Measurements from ENCODE around the gene OR5AU1. TPM values are rescaled to one million over a fixed set of nuclear protein-coding genes. Genes with fewer than 3 reads are reported as not detected.

OR5AU1 gene
- total RNA-seq, 4 donors from 2014 or later, result not detected

DNA sequence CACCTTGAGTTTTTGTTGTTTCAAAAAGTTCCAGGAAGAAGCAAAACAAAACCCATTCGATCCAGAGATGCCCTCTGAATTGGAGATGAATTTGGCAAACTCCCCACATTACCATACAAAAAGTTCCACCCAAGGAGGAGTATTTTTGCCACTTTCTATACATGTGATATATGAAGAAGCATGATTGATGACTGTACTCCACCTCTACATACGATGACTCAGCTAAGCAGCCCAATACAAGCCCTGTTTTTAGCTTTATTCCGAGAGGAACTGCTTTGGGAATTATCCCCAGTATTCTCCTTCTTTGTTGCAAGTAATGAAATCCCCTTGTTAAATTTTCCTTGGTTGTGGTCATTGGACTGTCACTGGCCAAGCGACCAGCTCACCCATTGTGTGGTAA lies 43.6 kb downstream of the OR5AU1 start:
- TF ChIP-seq, protein P1, sequence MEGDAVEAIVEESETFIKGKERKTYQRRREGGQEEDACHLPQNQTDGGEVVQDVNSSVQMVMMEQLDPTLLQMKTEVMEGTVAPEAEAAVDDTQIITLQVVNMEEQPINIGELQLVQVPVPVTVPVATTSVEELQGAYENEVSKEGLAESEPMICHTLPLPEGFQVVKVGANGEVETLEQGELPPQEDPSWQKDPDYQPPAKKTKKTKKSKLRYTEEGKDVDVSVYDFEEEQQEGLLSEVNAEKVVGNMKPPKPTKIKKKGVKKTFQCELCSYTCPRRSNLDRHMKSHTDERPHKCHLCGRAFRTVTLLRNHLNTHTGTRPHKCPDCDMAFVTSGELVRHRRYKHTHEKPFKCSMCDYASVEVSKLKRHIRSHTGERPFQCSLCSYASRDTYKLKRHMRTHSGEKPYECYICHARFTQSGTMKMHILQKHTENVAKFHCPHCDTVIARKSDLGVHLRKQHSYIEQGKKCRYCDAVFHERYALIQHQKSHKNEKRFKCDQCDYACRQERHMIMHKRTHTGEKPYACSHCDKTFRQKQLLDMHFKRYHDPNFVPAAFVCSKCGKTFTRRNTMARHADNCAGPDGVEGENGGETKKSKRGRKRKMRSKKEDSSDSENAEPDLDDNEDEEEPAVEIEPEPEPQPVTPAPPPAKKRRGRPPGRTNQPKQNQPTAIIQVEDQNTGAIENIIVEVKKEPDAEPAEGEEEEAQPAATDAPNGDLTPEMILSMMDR (IDR thresholded peaks at IDR 0.05; ENCODE audit: low read depth), result no peak

DNA sequence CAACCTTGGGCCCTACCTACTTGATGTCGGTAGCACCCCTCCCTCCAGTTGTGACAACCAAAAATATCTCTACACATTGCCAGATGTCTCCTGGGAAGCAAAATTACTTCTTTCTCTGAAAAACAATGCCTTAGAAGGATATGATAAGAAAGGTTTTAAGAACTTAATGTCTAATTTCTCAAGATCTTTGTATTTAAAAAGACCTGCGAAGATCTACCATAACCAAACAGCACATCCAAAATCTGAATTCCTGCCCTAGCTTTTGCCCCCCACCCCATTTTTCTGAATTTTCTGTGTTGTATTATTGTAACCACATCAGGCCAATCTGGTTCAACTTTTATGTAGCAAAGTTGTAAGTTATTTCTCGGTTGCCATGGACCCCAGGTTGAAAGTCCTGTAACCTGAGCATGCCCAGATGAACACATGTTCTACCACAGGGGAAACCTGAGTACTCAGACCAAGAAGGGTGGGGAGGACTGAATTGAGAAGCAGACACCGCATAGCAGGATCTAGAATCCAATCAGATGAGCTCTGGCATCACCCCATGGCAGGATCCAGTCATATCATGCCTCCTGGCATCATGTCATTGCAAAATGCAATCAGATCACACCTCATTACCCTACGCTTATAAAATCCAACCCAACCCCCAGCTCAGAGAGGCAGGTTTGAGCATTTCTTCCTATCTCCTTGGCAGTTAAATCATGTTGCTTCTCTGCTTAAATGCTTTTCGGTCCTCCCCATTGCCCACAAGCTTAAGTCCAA lies 46.3 kb downstream of the OR5AU1 start:
- TF ChIP-seq, protein P1 (IDR thresholded peaks at IDR 0.05; ENCODE audit: low read depth), result no peak

DNA sequence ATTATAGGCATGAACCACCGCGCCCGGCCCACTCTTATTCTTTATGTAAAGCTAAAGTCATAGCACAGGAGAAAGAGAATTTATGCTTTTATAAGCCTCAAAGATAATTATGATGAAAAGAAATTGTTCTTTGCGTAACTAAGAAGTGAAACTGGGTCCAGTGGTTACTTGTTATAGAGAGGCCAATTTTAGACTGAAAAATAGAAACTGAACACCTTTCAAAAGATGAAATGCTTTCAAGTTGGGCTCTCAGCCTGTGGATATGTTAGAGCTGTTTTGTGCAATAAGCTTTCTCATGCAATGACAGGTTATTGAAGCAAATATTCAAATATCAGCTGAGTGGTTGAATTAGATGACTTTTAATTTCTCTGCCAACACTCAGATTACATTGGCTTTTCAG lies 47.1 kb downstream of the OR5AU1 start:
- TF ChIP-seq, protein P1 (IDR thresholded peaks at IDR 0.05; ENCODE audit: low read depth), result no peak

DNA sequence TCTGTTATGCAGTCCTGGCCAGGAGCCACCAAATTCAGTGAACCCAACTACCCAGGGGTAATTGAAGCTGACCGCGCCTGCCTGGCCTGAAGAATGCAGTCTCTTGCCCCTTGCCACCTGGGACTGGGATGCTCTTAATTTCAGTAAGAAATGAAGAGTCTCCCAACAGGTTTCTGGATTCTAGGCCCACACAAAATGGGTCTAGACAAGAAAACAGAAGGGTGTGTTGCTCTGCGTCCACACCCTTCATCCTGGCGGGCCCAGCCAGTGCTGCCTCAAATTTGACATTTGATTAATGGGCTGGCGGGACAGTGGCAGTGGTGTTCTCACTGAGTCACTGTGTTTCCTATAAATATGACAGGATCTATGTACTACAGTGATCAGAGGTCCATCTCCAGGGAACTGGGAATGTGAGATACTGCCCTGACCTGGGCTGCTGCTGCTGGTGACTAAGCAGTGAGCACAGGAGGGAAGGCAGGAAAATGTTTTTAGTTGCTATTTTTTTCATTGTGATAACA lies 48.5 kb downstream of the OR5AU1 start:
- TF ChIP-seq, protein P1 (IDR thresholded peaks at IDR 0.05; ENCODE audit: low read depth), result no peak

DNA sequence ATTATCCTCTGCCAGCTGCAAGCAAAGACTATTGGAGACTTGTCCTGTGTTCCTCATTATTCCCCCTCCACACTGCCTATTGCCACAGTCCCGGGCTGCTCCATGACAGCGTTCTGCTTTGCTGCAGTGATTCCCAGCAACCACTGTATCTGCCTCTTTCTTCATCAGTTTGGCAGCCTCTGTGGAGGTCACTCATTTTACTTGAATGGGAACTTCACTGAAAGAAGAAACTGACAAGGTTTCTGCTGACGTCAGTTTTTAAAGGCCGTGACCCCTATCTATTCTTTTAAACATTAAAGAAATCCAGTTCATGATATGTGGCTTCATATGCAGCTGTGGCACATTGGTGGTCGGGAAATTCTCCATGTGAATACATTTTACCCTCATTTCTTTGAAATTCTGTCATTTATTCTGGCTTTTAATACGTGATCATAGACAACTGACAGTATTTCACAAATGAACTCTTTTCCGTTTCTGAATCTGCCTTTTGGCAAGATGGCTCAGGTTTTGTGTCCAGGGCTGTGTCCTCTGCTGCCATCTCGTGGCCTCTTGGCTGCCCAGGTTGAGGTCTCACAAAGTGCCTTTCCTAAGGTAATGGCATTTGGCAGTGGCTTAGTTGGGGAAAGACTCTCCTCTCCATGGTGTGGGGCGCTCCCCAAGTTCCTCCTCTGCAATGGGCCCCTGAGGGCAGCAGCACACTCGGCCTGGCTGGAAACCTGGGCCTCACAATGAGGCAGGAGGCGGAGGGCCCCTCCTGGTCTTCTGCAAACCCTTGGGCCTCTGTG lies 49.2 kb downstream of the OR5AU1 start:
- TF ChIP-seq, protein P1 (IDR thresholded peaks at IDR 0.05; ENCODE audit: low read depth), result no peak

DNA sequence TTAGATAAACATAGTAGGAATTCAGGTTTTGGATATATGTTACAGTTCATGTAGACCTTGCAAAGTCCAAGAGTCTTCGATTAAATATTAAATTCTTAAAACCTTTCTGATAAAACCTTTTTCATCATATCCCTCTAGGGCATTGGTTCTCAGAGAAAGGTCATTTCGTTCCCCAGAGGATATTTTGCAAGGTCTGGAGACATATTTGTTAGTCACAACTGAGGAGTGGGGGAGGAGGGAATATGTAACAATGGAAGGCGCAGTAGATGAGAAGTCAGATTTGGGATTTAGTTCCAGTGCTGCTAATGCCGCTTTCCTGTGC lies 49.7 kb downstream of the OR5AU1 start:
- TF ChIP-seq, protein P1 (IDR thresholded peaks at IDR 0.05; ENCODE audit: low read depth), result no peak

DNA sequence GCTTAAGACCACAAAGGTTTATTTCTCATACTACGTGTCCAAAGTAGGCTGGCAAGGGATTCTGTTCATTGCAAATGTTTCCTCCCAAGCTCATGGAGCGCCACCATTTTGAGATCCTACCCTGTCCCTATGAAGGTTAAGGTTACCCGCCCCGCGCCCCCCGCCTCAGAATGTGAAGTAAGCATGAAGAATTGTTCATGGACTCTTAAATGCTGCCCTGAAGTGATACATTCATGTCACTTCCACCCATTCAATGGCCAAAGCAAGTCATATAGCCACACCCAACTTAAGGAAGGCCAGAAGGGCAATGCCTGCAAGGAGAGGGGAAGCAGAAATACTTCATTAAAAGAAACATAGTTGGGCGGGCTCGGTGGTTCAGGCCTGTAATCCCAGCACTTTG lies 50.8 kb downstream of the OR5AU1 start:
- TF ChIP-seq, protein P1 (IDR thresholded peaks at IDR 0.05; ENCODE audit: low read depth), result no peak

Data from subcutaneous adipose tissue (tissue), 4 donors.